Ishikawa (cell line): Measurements from ENCODE around the gene NUP214.

Experiments
- CEBPB ChIP-seq: IDR thresholded peaks from 2 replicates; pipeline ENCODE4 v1.6.1; 2012
- CREB1 ChIP-seq: IDR thresholded peaks from 2 replicates; pipeline ENCODE4 v1.6.1; 2012; ENCODE audit warnings: low read depth
- EGR1 ChIP-seq: IDR thresholded peaks from 2 replicates; pipeline ENCODE4 v1.6.1; 2012
- EP300 ChIP-seq: IDR thresholded peaks from 2 replicates; pipeline ENCODE4 v1.6.1; 2012; ENCODE audit warnings: borderline replicate concordance
- FOXM1 ChIP-seq: IDR thresholded peaks from 2 replicates; pipeline ENCODE4 v1.6.1; 2012; ENCODE audit warnings: low read depth, borderline replicate concordance
- MAX ChIP-seq: IDR thresholded peaks from 2 replicates; pipeline ENCODE4 v1.6.1; 2012
- NFIC ChIP-seq: IDR thresholded peaks from 2 replicates; pipeline ENCODE4 v1.6.1; 2012
- RAD21 ChIP-seq: IDR thresholded peaks from 2 replicates; pipeline ENCODE4 v1.6.1; 2012; ENCODE audit warnings: low read depth
- TAF1 ChIP-seq: IDR thresholded peaks from 2 replicates; pipeline ENCODE4 v1.6.1; 2012; ENCODE audit warnings: low read depth, mild to moderate bottlenecking
- TCF12 ChIP-seq: IDR thresholded peaks from 2 replicates; pipeline ENCODE4 v1.6.1; 2012; ENCODE audit warnings: low read depth
- TEAD4 ChIP-seq: IDR thresholded peaks from 2 replicates; pipeline ENCODE4 v1.6.1; 2012
- YY1 ChIP-seq: IDR thresholded peaks from 2 replicates; pipeline ENCODE4 v1.6.1; 2012; ENCODE audit warnings: low read depth
- ZBTB7A ChIP-seq: IDR thresholded peaks from 2 replicates; pipeline ENCODE4 v1.6.1; 2012; ENCODE audit warnings: low read depth
- TF ChIP-seq, protein P1 (sequence below): IDR thresholded peaks from 2 replicates; pipeline ENCODE4 v1.6.1; 2012; ENCODE audit warnings: low read depth, mild to moderate bottlenecking
- TF ChIP-seq, protein P2 (sequence below): IDR thresholded peaks from 2 replicates; pipeline ENCODE4 v1.6.1; 2012

Gene NUP214

GRCh38 chr9:131119600-131119999 is 5.8 kb upstream of the NUP214 start:
- no peak for TF ChIP-seq YY1
- TF ChIP-seq, protein P1, sequence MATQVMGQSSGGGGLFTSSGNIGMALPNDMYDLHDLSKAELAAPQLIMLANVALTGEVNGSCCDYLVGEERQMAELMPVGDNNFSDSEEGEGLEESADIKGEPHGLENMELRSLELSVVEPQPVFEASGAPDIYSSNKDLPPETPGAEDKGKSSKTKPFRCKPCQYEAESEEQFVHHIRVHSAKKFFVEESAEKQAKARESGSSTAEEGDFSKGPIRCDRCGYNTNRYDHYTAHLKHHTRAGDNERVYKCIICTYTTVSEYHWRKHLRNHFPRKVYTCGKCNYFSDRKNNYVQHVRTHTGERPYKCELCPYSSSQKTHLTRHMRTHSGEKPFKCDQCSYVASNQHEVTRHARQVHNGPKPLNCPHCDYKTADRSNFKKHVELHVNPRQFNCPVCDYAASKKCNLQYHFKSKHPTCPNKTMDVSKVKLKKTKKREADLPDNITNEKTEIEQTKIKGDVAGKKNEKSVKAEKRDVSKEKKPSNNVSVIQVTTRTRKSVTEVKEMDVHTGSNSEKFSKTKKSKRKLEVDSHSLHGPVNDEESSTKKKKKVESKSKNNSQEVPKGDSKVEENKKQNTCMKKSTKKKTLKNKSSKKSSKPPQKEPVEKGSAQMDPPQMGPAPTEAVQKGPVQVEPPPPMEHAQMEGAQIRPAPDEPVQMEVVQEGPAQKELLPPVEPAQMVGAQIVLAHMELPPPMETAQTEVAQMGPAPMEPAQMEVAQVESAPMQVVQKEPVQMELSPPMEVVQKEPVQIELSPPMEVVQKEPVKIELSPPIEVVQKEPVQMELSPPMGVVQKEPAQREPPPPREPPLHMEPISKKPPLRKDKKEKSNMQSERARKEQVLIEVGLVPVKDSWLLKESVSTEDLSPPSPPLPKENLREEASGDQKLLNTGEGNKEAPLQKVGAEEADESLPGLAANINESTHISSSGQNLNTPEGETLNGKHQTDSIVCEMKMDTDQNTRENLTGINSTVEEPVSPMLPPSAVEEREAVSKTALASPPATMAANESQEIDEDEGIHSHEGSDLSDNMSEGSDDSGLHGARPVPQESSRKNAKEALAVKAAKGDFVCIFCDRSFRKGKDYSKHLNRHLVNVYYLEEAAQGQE = no peak
- TF ChIP-seq ZBTB7A = no peak
- TF ChIP-seq EGR1 = no peak
- TF ChIP-seq RAD21 = no peak
- no peak for TF ChIP-seq TAF1
- TF ChIP-seq TEAD4 = no peak

DNA sequence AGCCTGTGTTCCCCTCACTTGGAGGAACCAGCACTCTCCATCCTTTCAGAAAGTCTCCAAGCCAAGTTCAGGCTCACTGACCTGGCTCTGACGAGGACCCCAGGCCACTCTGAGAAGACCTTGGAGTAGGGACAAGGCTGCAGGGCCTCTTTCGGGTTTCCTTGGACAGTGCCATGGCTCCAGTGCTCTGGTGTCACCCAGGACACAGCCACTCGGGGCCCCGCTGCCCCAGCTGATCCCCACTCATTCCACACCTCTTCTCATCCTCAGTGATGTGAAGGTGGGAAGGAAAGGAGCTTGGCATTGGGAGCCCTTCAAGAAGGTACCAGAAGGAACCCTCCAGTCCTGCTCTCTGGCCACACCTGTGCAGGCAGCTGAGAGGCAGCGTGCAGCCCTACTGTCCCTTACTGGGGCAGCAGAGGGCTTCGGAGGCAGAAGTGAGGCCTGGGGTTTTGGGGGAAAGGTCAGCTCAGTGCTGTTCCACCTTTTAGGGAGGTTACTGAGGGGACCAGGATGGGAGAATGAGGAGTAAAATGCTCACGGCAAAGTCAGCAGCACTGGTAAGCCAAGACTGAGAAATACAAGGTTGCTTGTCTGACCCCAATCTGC is 4.7 kb upstream of the NUP214 start:
- TF ChIP-seq CEBPB (no peak), FOXM1 (no peak), RAD21 (no peak), EGR1 (no peak), YY1 (no peak), TCF12 (no peak), TAF1 (no peak), EP300 (no peak), ZBTB7A (no peak), CREB1 (no peak), NFIC (no peak), TEAD4 (no peak), MAX (no peak)
- TF ChIP-seq, protein P1 = no peak
- TF ChIP-seq, protein P2, sequence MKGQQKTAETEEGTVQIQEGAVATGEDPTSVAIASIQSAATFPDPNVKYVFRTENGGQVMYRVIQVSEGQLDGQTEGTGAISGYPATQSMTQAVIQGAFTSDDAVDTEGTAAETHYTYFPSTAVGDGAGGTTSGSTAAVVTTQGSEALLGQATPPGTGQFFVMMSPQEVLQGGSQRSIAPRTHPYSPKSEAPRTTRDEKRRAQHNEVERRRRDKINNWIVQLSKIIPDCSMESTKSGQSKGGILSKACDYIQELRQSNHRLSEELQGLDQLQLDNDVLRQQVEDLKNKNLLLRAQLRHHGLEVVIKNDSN = no peak

DNA sequence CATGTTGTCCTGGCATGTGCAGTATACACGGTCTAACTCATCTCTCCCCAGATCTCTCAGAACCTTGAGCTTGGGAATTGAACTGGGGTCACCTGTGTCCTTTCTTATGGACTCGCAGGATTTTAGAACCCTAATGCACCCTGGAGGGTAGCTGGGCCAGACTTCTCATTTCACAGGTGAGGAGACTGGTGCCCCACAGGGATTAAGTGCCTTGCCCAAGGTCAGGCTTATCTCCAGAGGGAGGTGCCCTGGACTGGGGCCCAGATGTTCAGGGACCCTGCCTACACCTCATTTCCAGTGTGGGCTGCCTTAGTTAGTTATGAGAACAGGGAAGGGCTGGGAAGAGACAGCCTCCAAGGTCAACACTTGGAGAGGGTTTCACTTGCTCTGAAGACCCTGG is 4.0 kb upstream of the NUP214 start:
- TF ChIP-seq FOXM1 (no peak), TCF12 (no peak), TEAD4 (no peak), EGR1 (no peak), NFIC (no peak), EP300 (no peak), RAD21 (no peak), CREB1 (no peak), YY1 (no peak)
- TF ChIP-seq, protein P1 = no peak

GRCh38 chr9:131122158-131122557 is 3.2 kb upstream of the NUP214 start:
- no peak for TF ChIP-seq MAX
- no peak for TF ChIP-seq RAD21
- TF ChIP-seq, protein P1 = no peak
- no peak for TF ChIP-seq FOXM1
- TF ChIP-seq TCF12 = no peak
- TF ChIP-seq EP300 = no peak
- TF ChIP-seq CEBPB = no peak
- TF ChIP-seq, protein P2 = no peak
- no peak for TF ChIP-seq NFIC
- TF ChIP-seq TAF1 = no peak
- no peak for TF ChIP-seq YY1
